Tibial artery (tissue), 4 donors: ENCODE results near the gene SIRPA.

Experiments used
- DNase-seq, 2 donors: peaks; one replicate each; pipeline ENCODE4 v3.0.0-alpha.2; 2019
- H3K27ac ChIP-seq, 2 donors: fragments of 200-600 bp; sonication (generic) in 1 of 2; 1 replicate in 1 of 2; 2 replicates in 1 of 2; pipeline ENCODE4 v1.5.1; 2018 to 2019; ENCODE audit warnings: mild to moderate bottlenecking in 1 of 2
- H3K27me3 ChIP-seq, 2 donors: fragments of 200-600 bp; sonication (generic) in 1 of 2; one replicate each; pipeline versions ENCODE4 v1.5.1 to v1.6.0; 2016 to 2019
- H3K36me3 ChIP-seq, 3 donors: fragments of 200-600 bp; sonication (generic) in 2 of 3; one replicate each; pipeline ENCODE4 v1.5.1; 2016 to 2019; ENCODE audit warnings: mild to moderate bottlenecking in 2 of 3
- H3K4me1 ChIP-seq, 4 donors: fragments of 200-600 bp; sonication (generic) in 2 of 4; 1 replicate in 3 of 4; 2 replicates in 1 of 4; pipeline ENCODE4 v1.5.1; 2016 to 2019
- H3K4me3 ChIP-seq, 2 donors: fragments of 200-600 bp; sonication (generic) in 1 of 2; 1 replicate in 1 of 2; 2 replicates in 1 of 2; pipeline ENCODE4 v1.5.1; 2018 to 2019; ENCODE audit warnings: mild to moderate bottlenecking in 2 of 2
- H3K9me3 ChIP-seq, 3 donors: fragments of 200-600 bp; sonication (generic) in 1 of 3; one replicate each; pipeline ENCODE4 v1.5.1; 2016 to 2019
- CTCF ChIP-seq, 2 experiments: fragments of 200-600 bp in 1 of 2; fragments of 450-650 bp in 1 of 2; IDR thresholded peaks; one replicate each; pipeline ENCODE4 v1.5.1; 2017 to 2019; ENCODE audit warnings: antibody characterized with exemption in 2 of 2, mild to moderate bottlenecking in 1 of 2, moderate library complexity in 1 of 2
- intact Hi-C: fragments of 100-400 bp; cut with DNase I; formaldehyde crosslinking; loops from one replicate; pipeline ENCODE4 v1.15.0; 2023; ENCODE audit warnings: low total_unique reads

The SIRPA gene

DNA sequence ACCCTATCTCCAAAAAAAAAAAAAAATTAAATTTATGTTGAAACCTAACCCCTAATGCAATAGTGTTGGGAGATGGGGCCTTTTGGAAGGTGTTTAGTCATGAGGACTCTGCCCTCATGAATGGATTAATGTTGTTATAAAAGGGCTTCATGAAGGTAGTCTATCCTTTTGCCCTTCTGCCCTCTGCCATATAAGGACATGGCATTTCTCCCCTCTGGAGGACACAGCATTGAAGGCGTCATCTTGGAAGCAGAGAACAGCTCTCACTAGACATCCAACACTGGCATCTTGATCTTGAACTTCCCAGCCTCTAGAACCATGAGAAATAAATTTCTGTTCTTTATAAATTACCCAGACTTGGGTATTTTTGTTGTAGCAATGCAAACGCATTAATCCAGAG lies 63.2 kb downstream of the SIRPA start:
- no peak overlapping the region for H3K4me3 ChIP-seq
- H3K27me3 ChIP-seq, result peaks cover 0 to 40% of the 10 kb centered on the region in 2 donors
- no peak for TF ChIP-seq CTCF (IDR thresholded peaks at IDR 0.05)
- H3K27ac ChIP-seq, result no peak overlapping the region
- no peaks in the 10 kb centered on the region for H3K9me3 ChIP-seq
- intact Hi-C loops, result no loop called here
- no peaks in the 10 kb centered on the region for H3K36me3 ChIP-seq
- no peak for DNase-seq
- no peaks in the 10 kb centered on the region for H3K4me1 ChIP-seq

DNA sequence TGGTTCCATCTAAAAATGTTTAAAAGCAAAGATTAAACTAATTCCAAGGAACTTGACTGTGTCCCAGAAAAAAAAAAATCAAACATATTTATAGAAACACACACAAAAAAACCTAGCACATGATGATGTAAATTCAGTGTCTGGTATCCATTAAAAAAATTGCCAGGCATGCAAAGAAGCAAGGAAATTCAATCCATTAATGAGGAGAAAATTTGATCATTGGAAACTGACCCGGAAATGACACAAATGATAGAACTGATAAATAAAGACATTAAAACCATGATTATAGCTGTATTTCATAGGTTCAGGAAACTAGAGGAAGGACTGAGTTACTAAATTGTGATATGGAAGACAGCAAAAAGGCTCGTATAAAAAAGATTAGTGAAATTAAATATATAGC lies 63.9 kb downstream of the SIRPA start:
- no peaks in the 10 kb centered on the region for H3K36me3 ChIP-seq
- no peaks in the 10 kb centered on the region for H3K4me1 ChIP-seq
- H3K27ac ChIP-seq, result no peak overlapping the region
- intact Hi-C loops, result no loop called here
- no peak for DNase-seq
- H3K4me3 ChIP-seq, result no peak overlapping the region
- TF ChIP-seq CTCF (IDR thresholded peaks at IDR 0.05), result no peak
- H3K27me3 ChIP-seq, result peaks cover 0 to 44% of the 10 kb centered on the region in 2 donors
- H3K9me3 ChIP-seq, result no peaks in the 10 kb centered on the region

GRCh38 chr20:1961374-1961773 lies 66.2 kb downstream of the SIRPA start:
- H3K4me3 ChIP-seq, result no peak overlapping the region
- no peak for DNase-seq
- no peaks in the 10 kb centered on the region for H3K9me3 ChIP-seq
- peaks cover 0 to 11% (median 3%) of the 10 kb centered on the region in 4 donors for H3K4me1 ChIP-seq
- no peak overlapping the region for H3K27ac ChIP-seq
- H3K36me3 ChIP-seq, result no peaks in the 10 kb centered on the region
- no peak for TF ChIP-seq CTCF (IDR thresholded peaks at IDR 0.05)
- intact Hi-C loops, result loop anchor here (10.0 kb wide), 2 partner anchors 123 to 157 kb away; no protein-coding TSS in a partner anchor
- H3K27me3 ChIP-seq, result peaks cover 0 to 40% of the 10 kb centered on the region in 2 donors

GRCh38 chr20:1964061-1964460 lies 68.9 kb downstream of the SIRPA start:
- H3K27me3 ChIP-seq, result peaks cover 0 to 30% of the 10 kb centered on the region in 2 donors
- H3K36me3 ChIP-seq, result no peaks in the 10 kb centered on the region
- no peak for DNase-seq
- intact Hi-C loops, result loop anchor here (10.0 kb wide), 2 partner anchors 121 to 159 kb away; no protein-coding TSS in a partner anchor
- H3K27ac ChIP-seq, result no peak overlapping the region
- H3K4me3 ChIP-seq, result no peak overlapping the region
- no peaks in the 10 kb centered on the region for H3K9me3 ChIP-seq
- TF ChIP-seq CTCF (IDR thresholded peaks at IDR 0.05), result no peak
- H3K4me1 ChIP-seq, result peaks cover 0 to 11% (median 3%) of the 10 kb centered on the region in 4 donors

GRCh38 chr20:1964659-1965405 lies 69.6 kb downstream of the SIRPA start:
- H3K27ac ChIP-seq, result no peak overlapping the region

More at GRCh38 chr20:1964659-1965405, 69.6 kb downstream of the SIRPA start:
- Histone ChIP-seq H3K27me3 (peaks cover 0 to 36% of the 10 kb centered on the region in 2 donors), H3K9me3 (no peaks in the 10 kb centered on the region), H3K4me1 (peaks cover 0 to 11% (median 3%) of the 10 kb centered on the region in 4 donors), H3K36me3 (no peaks in the 10 kb centered on the region), H3K4me3 (no peak overlapping the region)
- DNase-seq, result no peak
- TF ChIP-seq CTCF (IDR thresholded peaks at IDR 0.05), result no peak
- intact Hi-C loops, result loop anchor here (5.0 to 10.0 kb wide), 3 partner anchors 120 to 207 kb away; no protein-coding TSS in a partner anchor
